IMR-90 (cell line): ENCODE results near the gene ABCC8. TPM values are rescaled to one million over a fixed set of nuclear protein-coding genes. Genes with fewer than 3 reads are reported as not detected.

Experiments
- ATAC-seq: fragments of 200-7000 bp; cut with Tn5 transposase; 2 replicates; pipeline ENCODE4 v1.9.1; 2020; ENCODE audit warnings: low read depth, mild to moderate bottlenecking, moderate library complexity
- BruUV-seq: library from RNA; stranded (reverse); fragments of 400-500 nt; replicated peaks from 2 replicates; lab custom pipeline; 2021; lab: Mats Ljungman, UMichigan
- CTCF ChIA-PET: fragments of 300-600 bp; formaldehyde crosslinking; extraction: SDS; loops from one replicate; lab custom pipeline; 2021; ENCODE audit warnings: antibody characterized with exemption; lab: Yijun Ruan, JAX
- POLR2A ChIA-PET: fragments of 300-600 bp; sonication (Branson Sonifier 250); formaldehyde crosslinking; loops from one replicate; lab custom pipeline; 2022; ENCODE audit warnings: antibody characterized with exemption; ENCODE audit not compliant: unreplicated experiment; lab: Charles Lee
- DNase-seq: peaks from one replicate; pipeline ENCODE4 v3.0.0; 2013
- H2AFZ ChIP-seq: replicated peaks from 2 replicates; pipeline ENCODE3; 2013; ENCODE audit warnings: low read length, mild to moderate bottlenecking; ENCODE audit not compliant: poor library complexity
- H2AK5ac ChIP-seq: 2 replicates; pipeline ENCODE4 v1.6.1; 2013; ENCODE audit warnings: low read depth, low read length, inconsistent platforms
- H2AK9ac ChIP-seq: replicated peaks from 2 replicates; pipeline ENCODE3; 2013; ENCODE audit warnings: mild to moderate bottlenecking, low read depth, low read length, moderate library complexity; ENCODE audit not compliant: poor library complexity
- H2BK120ac ChIP-seq: 2 replicates; pipeline ENCODE4 v1.6.1; 2013; ENCODE audit warnings: low read depth, low read length, inconsistent platforms
- H2BK15ac ChIP-seq: 3 replicates; pipeline ENCODE4 v1.6.1; 2013; ENCODE audit warnings: low read depth, low read length, inconsistent platforms
- H2BK20ac ChIP-seq: 2 replicates; pipeline ENCODE4 v1.6.1; 2013; ENCODE audit warnings: low read depth, mild to moderate bottlenecking, inconsistent platforms, low read length, moderate library complexity
- H2BK5ac ChIP-seq: 2 replicates; pipeline ENCODE4 v1.6.1; 2013; ENCODE audit warnings: mild to moderate bottlenecking, low read depth, low read length, inconsistent platforms; ENCODE audit not compliant: poor library complexity, severe bottlenecking
- H3K14ac ChIP-seq: replicated peaks from 2 replicates; pipeline ENCODE4 v1.6.1; 2013; ENCODE audit warnings: low read depth, low read length, inconsistent platforms
- H3K18ac ChIP-seq: 2 replicates; pipeline ENCODE4 v1.6.1; 2013; ENCODE audit warnings: low read depth, low read length, control low read depth
- H3K23ac ChIP-seq: 2 replicates; pipeline ENCODE4 v1.6.1; 2013; ENCODE audit warnings: low read depth, low read length, inconsistent platforms
- H3K27ac ChIP-seq: 2 replicates; pipeline ENCODE4 v1.5.1; 2013; ENCODE audit warnings: mild to moderate bottlenecking, control low read depth, low read length; ENCODE audit not compliant: insufficient read depth
- H3K27me3 ChIP-seq: 2 replicates; pipeline ENCODE4 v1.6.1; 2013; ENCODE audit warnings: low read length; ENCODE audit not compliant: control insufficient read depth, insufficient read depth
- H3K36me3 ChIP-seq: 2 replicates; pipeline ENCODE4 v1.6.1; 2013; ENCODE audit warnings: low read length, mixed read lengths; ENCODE audit not compliant: control insufficient read depth, insufficient read depth
- H3K4ac ChIP-seq: 2 replicates; pipeline ENCODE4 v1.6.1; 2013; ENCODE audit warnings: low read depth, low read length, inconsistent platforms
- H3K4me1 ChIP-seq: 2 replicates; pipeline ENCODE4 v1.6.1; 2013; ENCODE audit warnings: low read length, mixed read lengths; ENCODE audit not compliant: control insufficient read depth, insufficient read depth
- H3K4me2 ChIP-seq: 2 replicates; pipeline ENCODE4 v1.6.1; 2013; ENCODE audit warnings: low read depth, mild to moderate bottlenecking, control low read depth, low read length, moderate library complexity
- H3K4me3 ChIP-seq: 2 replicates; pipeline ENCODE4 v1.5.1; 2013; ENCODE audit warnings: low read depth, mild to moderate bottlenecking, control low read depth, low read length, moderate library complexity; ENCODE audit not compliant: insufficient read depth
- H3K56ac ChIP-seq: 2 replicates; pipeline ENCODE4 v1.6.1; 2013; ENCODE audit warnings: low read length, inconsistent platforms; ENCODE audit not compliant: insufficient read depth; ENCODE audit errors: extremely low read depth
- H3K79me1 ChIP-seq, 2 experiments: 2 replicates each; pipeline ENCODE4 v1.6.1; 2013; ENCODE audit warnings: low read length in 2 of 2, inconsistent platforms in 1 of 2, low read depth in 1 of 2
- H3K9ac ChIP-seq: 2 replicates; pipeline ENCODE4 v1.6.1; 2013; ENCODE audit warnings: low read depth, low read length, control low read depth
- H3K9me1 ChIP-seq: 2 replicates; pipeline ENCODE4 v1.6.1; 2013; ENCODE audit warnings: low read length, inconsistent platforms; ENCODE audit not compliant: insufficient read depth
- H3K9me3 ChIP-seq: 2 replicates; pipeline ENCODE4 v1.6.1; 2013; ENCODE audit warnings: low read length; ENCODE audit not compliant: control insufficient read depth, insufficient read depth
- H4K20me1 ChIP-seq: 2 replicates; pipeline ENCODE4 v1.6.1; 2013; ENCODE audit warnings: low read length, inconsistent platforms; ENCODE audit not compliant: insufficient read depth
- H4K5ac ChIP-seq: 2 replicates; pipeline ENCODE4 v1.6.1; 2013; ENCODE audit warnings: mild to moderate bottlenecking, low read depth, low read length, control low read depth
- H4K8ac ChIP-seq, 2 experiments: 2 replicates each; pipeline ENCODE4 v1.6.1; 2013; ENCODE audit warnings: low read depth in 2 of 2, low read length in 2 of 2, control low read depth in 1 of 2, inconsistent platforms in 1 of 2
- H4K91ac ChIP-seq: 2 replicates; pipeline ENCODE4 v1.6.1; 2013; ENCODE audit warnings: low read depth, low read length, inconsistent platforms; ENCODE audit not compliant: insufficient read depth
- CEBPB ChIP-seq: IDR thresholded peaks from 2 replicates; pipeline ENCODE4 v1.6.1; 2012; ENCODE audit warnings: low read depth, low read length, improper control_type of control experiment
- CHD1 ChIP-seq: IDR thresholded peaks from 2 replicates; pipeline ENCODE4 v1.6.1; 2012; ENCODE audit warnings: low read depth, low read length, improper control_type of control experiment
- CTCF ChIP-seq: conservative IDR thresholded peaks from 2 replicates; pipeline ENCODE4 v1.5.1; 2012; ENCODE audit warnings: mild to moderate bottlenecking, low read depth, low read length, improper control_type of control experiment
- FOS ChIP-seq: fragments of 150-350 bp; IDR thresholded peaks from 2 replicates; pipeline ENCODE4 v1.6.1; 2016; ENCODE audit warnings: low read depth, low read length
- MAZ ChIP-seq: IDR thresholded peaks from 2 replicates; pipeline ENCODE4 v1.6.1; 2012; ENCODE audit warnings: low read depth, mild to moderate bottlenecking, low read length, improper control_type of control experiment, moderate library complexity, borderline replicate concordance
- MXI1 ChIP-seq: IDR thresholded peaks from 2 replicates; pipeline ENCODE4 v1.6.1; 2012; ENCODE audit warnings: low read depth, mild to moderate bottlenecking, low read length, moderate library complexity, borderline replicate concordance
- NFE2L2 ChIP-seq: fragments of 150-350 bp; IDR thresholded peaks from 2 replicates; pipeline ENCODE4 v1.6.1; 2016; ENCODE audit warnings: low read depth, mild to moderate bottlenecking, low read length
- POLR2A ChIP-seq: IDR thresholded peaks from 2 replicates; pipeline ENCODE4 v1.6.1; 2012; ENCODE audit warnings: mild to moderate bottlenecking, low read depth, low read length
- RCOR1 ChIP-seq: IDR thresholded peaks from 2 replicates; pipeline ENCODE4 v1.6.1; 2012; ENCODE audit warnings: mild to moderate bottlenecking, low read length, improper control_type of control experiment; ENCODE audit not compliant: insufficient replicate concordance
- WGBS, 2 experiments: methylation state at CpG; one replicate each; pipeline versions ENCODE4 v1.1.5 to v1.1.7; 2013; ENCODE audit warnings: missing lambda C conversion rate in 2 of 2; ENCODE audit not compliant: insufficient read length in 1 of 2; ENCODE audit errors: extremely low coverage in 2 of 2; 5-methylcytosine and 5-hydroxymethylcytosine counted together
- dilution Hi-C: fragments of 300-500 bp; cut with HindIII; formaldehyde crosslinking; loops from one replicate; pipeline ENCODE4 v1.14.3; 2018; ENCODE audit warnings: low sequenced_read_pairs; ENCODE audit not compliant: unreplicated experiment
- in situ Hi-C: fragments of 300-500 bp; cut with MboI; formaldehyde crosslinking; loops from 3 replicates; pipeline ENCODE4 v1.14.3; 2019; ENCODE audit warnings: low sequenced_read_pairs, inconsistent platforms, mixed read lengths
- intact Hi-C: fragments of 100-400 bp; cut with micrococcal nuclease; formaldehyde crosslinking; loops from 2 replicates; pipeline ENCODE4 v1.10.0; 2022
- polyA plus RNA-seq, 3 experiments: library from polyadenylated mRNA; depleted of rRNA; stranded (reverse); fragments of >200 nt; gene quantifications; 2 replicates each; pipeline ENCODE4 v1.2.3, GENCODE V29; 2012; ENCODE audit warnings: low replicate concordance in 1 of 3
- total RNA-seq: library from RNA; depleted of rRNA; stranded (reverse); fragments of >200 nt; gene quantifications from 2 replicates; pipeline ENCODE4 v1.2.3, GENCODE V29; 2012
- TF ChIP-seq, protein P1 (sequence below): fragments of 150-350 bp; IDR thresholded peaks from 2 replicates; pipeline ENCODE4 v1.6.1; 2016; ENCODE audit warnings: low read depth, mild to moderate bottlenecking, low read length, moderate library complexity, borderline replicate concordance

ABCC8 gene
- total and polyA plus RNA-seq, 2 of the 4 experiments (the other 2 are of a cell fraction) = not detected

DNA sequence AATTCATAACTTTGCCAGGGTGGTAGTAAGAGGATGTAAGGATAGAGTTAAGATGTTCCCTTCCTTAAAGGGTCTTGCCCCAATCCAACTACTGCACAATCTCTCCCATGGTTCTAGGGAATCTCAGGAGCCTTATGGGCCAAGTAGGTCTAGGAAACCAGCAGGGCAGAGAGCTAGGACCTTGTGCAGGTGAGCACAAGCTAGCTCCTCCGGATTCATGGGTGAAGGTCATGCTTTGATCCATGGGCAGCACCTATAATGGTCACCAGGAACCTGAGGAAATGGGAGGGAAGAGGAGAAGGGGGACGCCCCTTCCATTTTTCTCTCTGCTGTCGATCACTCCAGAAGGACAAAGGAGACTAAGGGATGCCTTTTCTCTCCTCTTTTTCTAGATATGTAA is 105.0 kb downstream of the ABCC8 start:
- Histone ChIP-seq H3K23ac (no peak overlapping the region), H2BK15ac (no peak overlapping the region), H4K5ac (no peak overlapping the region), H3K36me3 (peaks cover 42% of the 10 kb centered on the region), H3K9me3 (peaks cover 47% of the 10 kb centered on the region), H2AK9ac (no peak overlapping the region), H3K56ac (no peak overlapping the region), H2AK5ac (no peak overlapping the region), H3K27me3 (no peaks in the 10 kb centered on the region), H3K14ac (no peak overlapping the region), H3K4me3 (no peak overlapping the region), H3K4me1 (no peaks in the 10 kb centered on the region), H3K9me1 (no peaks in the 10 kb centered on the region), H4K20me1 (no peaks in the 10 kb centered on the region), H2BK5ac (no peak overlapping the region), H3K79me1 (no peaks in the 10 kb centered on the region), H2BK20ac (no peak overlapping the region), H4K91ac (no peak overlapping the region), H3K9ac (no peak overlapping the region), H4K8ac (no peak overlapping the region), H3K18ac (no peak overlapping the region), H3K4ac (no peak overlapping the region), H3K4me2 (no peak overlapping the region), H2BK120ac (no peak overlapping the region), H3K27ac (no peak overlapping the region), H2AFZ (no peak overlapping the region)
- ChIA-PET POLR2A (no interaction called here), CTCF (no interaction called here)
- dilution Hi-C loops = no loop called here
- intact Hi-C loops = no loop called here
- BruUV-seq = no TSS peak
- no CpG with 5 or more reads among the region's 3 CpGs for WGBS, 2 experiments
- TF ChIP-seq MAZ (no peak), FOS (no peak), NFE2L2 (no peak), CTCF (no peak), CHD1 (no peak), CEBPB (no peak), POLR2A (no peak), MXI1 (no peak), RCOR1 (no peak)
- TF ChIP-seq, protein P1, sequence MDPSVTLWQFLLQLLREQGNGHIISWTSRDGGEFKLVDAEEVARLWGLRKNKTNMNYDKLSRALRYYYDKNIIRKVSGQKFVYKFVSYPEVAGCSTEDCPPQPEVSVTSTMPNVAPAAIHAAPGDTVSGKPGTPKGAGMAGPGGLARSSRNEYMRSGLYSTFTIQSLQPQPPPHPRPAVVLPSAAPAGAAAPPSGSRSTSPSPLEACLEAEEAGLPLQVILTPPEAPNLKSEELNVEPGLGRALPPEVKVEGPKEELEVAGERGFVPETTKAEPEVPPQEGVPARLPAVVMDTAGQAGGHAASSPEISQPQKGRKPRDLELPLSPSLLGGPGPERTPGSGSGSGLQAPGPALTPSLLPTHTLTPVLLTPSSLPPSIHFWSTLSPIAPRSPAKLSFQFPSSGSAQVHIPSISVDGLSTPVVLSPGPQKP = no peak
- peak; percentile 53 for DNase-seq
- no peak for ATAC-seq
- in situ Hi-C loops = no loop called here
